Fibroblast of lung (primary cell): Measurements from ENCODE around the gene TMEM132D. TPM values are rescaled to one million over a fixed set of nuclear protein-coding genes. Genes with fewer than 3 reads are reported as not detected.

ENCODE experiments used
- DNase-seq, 2 donors: peaks; one replicate each; pipeline versions ENCODE4 v3.0.0 to v3.0.0-alpha.2; 2010; ENCODE audit warnings: low read depth in 2 of 2
- H2AFZ ChIP-seq: 2 replicates; pipeline ENCODE4 v1.5.1; 2012; ENCODE audit warnings: low read length, control low read depth, inconsistent platforms
- H3K27ac ChIP-seq: 2 replicates; pipeline ENCODE4 v1.5.1; 2011; ENCODE audit warnings: low read length, control low read depth; ENCODE audit not compliant: insufficient read depth
- H3K27me3 ChIP-seq: 2 replicates; pipeline ENCODE4 v1.5.1; 2011; ENCODE audit warnings: mild to moderate bottlenecking, low read length; ENCODE audit not compliant: control insufficient read depth, insufficient read depth
- H3K36me3 ChIP-seq: 2 replicates; pipeline ENCODE4 v1.5.1; 2011; ENCODE audit warnings: low read length; ENCODE audit not compliant: control insufficient read depth, insufficient read depth
- H3K4me1 ChIP-seq: 2 replicates; pipeline ENCODE4 v1.5.1; 2011; ENCODE audit warnings: low read length; ENCODE audit not compliant: control insufficient read depth, insufficient read depth; ENCODE audit errors: extremely low read depth
- H3K4me2 ChIP-seq: 2 replicates; pipeline ENCODE4 v1.5.1; 2011; ENCODE audit warnings: low read length, control low read depth; ENCODE audit not compliant: insufficient read depth; ENCODE audit errors: extremely low read depth
- H3K4me3 ChIP-seq, 4 experiments: fragments of 200-600 bp in 1 of 4; sonication (generic) in 1 of 4; replicated peaks in 1 of 4; 2 replicates each; pipeline ENCODE4 v1.5.1; 2011 to 2016; ENCODE audit warnings: low read length in 4 of 4, low read depth in 3 of 4, mild to moderate bottlenecking in 3 of 4, control low read depth in 2 of 4, inconsistent platforms in 1 of 4, mixed read lengths in 1 of 4; ENCODE audit not compliant: insufficient read depth in 1 of 4; ENCODE audit errors: control extremely low read depth in 1 of 4
- H3K79me2 ChIP-seq: 2 replicates; pipeline ENCODE4 v1.5.1; 2012; ENCODE audit warnings: mild to moderate bottlenecking, low read length, inconsistent platforms; ENCODE audit not compliant: control insufficient read depth, insufficient read depth
- H3K9ac ChIP-seq: 2 replicates; pipeline ENCODE4 v1.5.1; 2011; ENCODE audit warnings: mild to moderate bottlenecking, low read length, control low read depth; ENCODE audit not compliant: insufficient read depth
- H3K9me3 ChIP-seq: 2 replicates; pipeline ENCODE4 v1.5.1; 2012; ENCODE audit warnings: low read depth, low read length; ENCODE audit not compliant: control insufficient read depth, insufficient read depth
- H4K20me1 ChIP-seq: 2 replicates; pipeline ENCODE4 v1.5.1; 2011; ENCODE audit warnings: low read length; ENCODE audit not compliant: control insufficient read depth, insufficient read depth; ENCODE audit errors: extremely low read depth
- CTCF ChIP-seq, 2 donors: IDR thresholded peaks in 1 of 2; conservative IDR thresholded peaks in 1 of 2; 1 replicate in 1 of 2; 2 replicates in 1 of 2; pipeline ENCODE4 v1.5.1; 2011 to 2012; ENCODE audit warnings: low read length in 2 of 2, control low read depth in 1 of 2, inconsistent platforms in 1 of 2, low read depth in 1 of 2, mild to moderate bottlenecking in 1 of 2
- EZH2 ChIP-seq: IDR thresholded peaks from 2 replicates; pipeline ENCODE4 v1.5.1; 2012; ENCODE audit warnings: low read length, control low read depth, mild to moderate bottlenecking; ENCODE audit errors: missing control alignments
- polyA plus RNA-seq, 2 donors: library from polyadenylated mRNA; depleted of rRNA in 1 of 2; stranded (reverse) in 1 of 2; unstranded in 1 of 2; fragments of >200 nt; gene quantifications; 2 replicates each; pipeline ENCODE4 v1.2.1, GENCODE V29; 2011 to 2012; ENCODE audit warnings: missing spikeins in 1 of 2
- total RNA-seq: library from RNA; depleted of rRNA; stranded (reverse); fragments of >200 nt; gene quantifications from 2 replicates; pipeline ENCODE4 v1.2.1, GENCODE V29; 2014

TMEM132D gene
- total and polyA plus RNA-seq, 2 donors (not counting 1 experiment from before 2014, with no cell fraction given) = not detected

GRCh38 chr12:129434790-129435189 is 469.0 kb downstream of the TMEM132D start:
- Histone ChIP-seq H4K20me1 (no peaks in the 10 kb centered on the region), H3K4me1 (no peaks in the 10 kb centered on the region), H3K4me2 (no peak overlapping the region), H3K27me3 (no peaks in the 10 kb centered on the region), H3K79me2 (no peaks in the 10 kb centered on the region), H3K9me3 (no peaks in the 10 kb centered on the region), H3K36me3 (no peaks in the 10 kb centered on the region), H3K4me3 (no peak overlapping the region), H3K9ac (no peak overlapping the region), H2AFZ (no peak overlapping the region), H3K27ac (no peak overlapping the region)
- DNase-seq = no peak
- TF ChIP-seq EZH2 = no peak
- no peak for TF ChIP-seq CTCF (conservative IDR thresholded peaks at IDR 0.05 in 1 of 2, IDR thresholded peaks at IDR 0.05 in 1 of 2; ENCODE audit: low read depth in 1 of 2, low read length in 2 of 2)

GRCh38 chr12:129428240-129428936 is 475.4 kb downstream of the TMEM132D start:
- no peak overlapping the region for H3K27ac ChIP-seq
- no peaks in the 10 kb centered on the region for H3K36me3 ChIP-seq
- H3K4me2 ChIP-seq = no peak overlapping the region
- H3K27me3 ChIP-seq = no peaks in the 10 kb centered on the region
- H4K20me1 ChIP-seq = no peaks in the 10 kb centered on the region
- no peaks in the 10 kb centered on the region for H3K4me1 ChIP-seq
- no peak overlapping the region for H2AFZ ChIP-seq
- H3K9me3 ChIP-seq = no peaks in the 10 kb centered on the region
- no peak for DNase-seq
- no peak overlapping the region for H3K9ac ChIP-seq
- TF ChIP-seq EZH2 (no peak), CTCF (conservative IDR thresholded peaks at IDR 0.05 in 1 of 2, IDR thresholded peaks at IDR 0.05 in 1 of 2; ENCODE audit: low read depth in 1 of 2, low read length in 2 of 2) (no peak)
- no peaks in the 10 kb centered on the region for H3K79me2 ChIP-seq
- no peak overlapping the region for H3K4me3 ChIP-seq

GRCh38 chr12:129423041-129423580 is 480.7 kb downstream of the TMEM132D start:
- Histone ChIP-seq H3K79me2 (no peaks in the 10 kb centered on the region), H3K9ac (no peak overlapping the region), H3K4me1 (no peaks in the 10 kb centered on the region), H4K20me1 (no peaks in the 10 kb centered on the region), H3K36me3 (no peaks in the 10 kb centered on the region), H2AFZ (no peak overlapping the region), H3K4me2 (no peak overlapping the region), H3K9me3 (no peaks in the 10 kb centered on the region), H3K27ac (no peak overlapping the region), H3K4me3 (no peak overlapping the region), H3K27me3 (no peaks in the 10 kb centered on the region)
- TF ChIP-seq EZH2 = no peak
- no peak for TF ChIP-seq CTCF (conservative IDR thresholded peaks at IDR 0.05 in 1 of 2, IDR thresholded peaks at IDR 0.05 in 1 of 2; ENCODE audit: low read depth in 1 of 2, low read length in 2 of 2)
- DNase-seq = no peak
